ENCODE results near the gene PRKRA. TPM values are rescaled to one million over a fixed set of nuclear protein-coding genes. Genes with fewer than 3 reads are reported as not detected.

PRKRA gene
- total and polyA plus RNA-seq, 9 of the 15 experiments (the other 6 are each of a cell fraction or from before 2014, with no cell fraction given): 14.1 to 78.1 (median 52.3) TPM

- TF ChIP-seq POLR3A (IDR thresholded peaks at IDR 0.05; ENCODE audit: borderline replicate concordance, extremely low read depth, insufficient read depth, insufficient read length): no peak
- TF ChIP-seq HNRNPL (IDR thresholded peaks at IDR 0.05; ENCODE audit: low read depth, low read length): no peak
- TF ChIP-seq PHF20 (IDR thresholded peaks at IDR 0.05; ENCODE audit: partially characterized antibody): no peak
- TF ChIP-seq OTX1 (CRISPR knock-in tag; IDR thresholded peaks at IDR 0.05): peak; percentile 43; the same call in 1 of the 2 replicates
- TF ChIP-seq MAFF (IDR thresholded peaks at IDR 0.05; ENCODE audit: low read length): no peak; the same call in 1 of the 2 replicates
- TF ChIP-seq CEBPB (tag; IDR thresholded peaks at IDR 0.05): no peak
- TF ChIP-seq, protein P1, sequence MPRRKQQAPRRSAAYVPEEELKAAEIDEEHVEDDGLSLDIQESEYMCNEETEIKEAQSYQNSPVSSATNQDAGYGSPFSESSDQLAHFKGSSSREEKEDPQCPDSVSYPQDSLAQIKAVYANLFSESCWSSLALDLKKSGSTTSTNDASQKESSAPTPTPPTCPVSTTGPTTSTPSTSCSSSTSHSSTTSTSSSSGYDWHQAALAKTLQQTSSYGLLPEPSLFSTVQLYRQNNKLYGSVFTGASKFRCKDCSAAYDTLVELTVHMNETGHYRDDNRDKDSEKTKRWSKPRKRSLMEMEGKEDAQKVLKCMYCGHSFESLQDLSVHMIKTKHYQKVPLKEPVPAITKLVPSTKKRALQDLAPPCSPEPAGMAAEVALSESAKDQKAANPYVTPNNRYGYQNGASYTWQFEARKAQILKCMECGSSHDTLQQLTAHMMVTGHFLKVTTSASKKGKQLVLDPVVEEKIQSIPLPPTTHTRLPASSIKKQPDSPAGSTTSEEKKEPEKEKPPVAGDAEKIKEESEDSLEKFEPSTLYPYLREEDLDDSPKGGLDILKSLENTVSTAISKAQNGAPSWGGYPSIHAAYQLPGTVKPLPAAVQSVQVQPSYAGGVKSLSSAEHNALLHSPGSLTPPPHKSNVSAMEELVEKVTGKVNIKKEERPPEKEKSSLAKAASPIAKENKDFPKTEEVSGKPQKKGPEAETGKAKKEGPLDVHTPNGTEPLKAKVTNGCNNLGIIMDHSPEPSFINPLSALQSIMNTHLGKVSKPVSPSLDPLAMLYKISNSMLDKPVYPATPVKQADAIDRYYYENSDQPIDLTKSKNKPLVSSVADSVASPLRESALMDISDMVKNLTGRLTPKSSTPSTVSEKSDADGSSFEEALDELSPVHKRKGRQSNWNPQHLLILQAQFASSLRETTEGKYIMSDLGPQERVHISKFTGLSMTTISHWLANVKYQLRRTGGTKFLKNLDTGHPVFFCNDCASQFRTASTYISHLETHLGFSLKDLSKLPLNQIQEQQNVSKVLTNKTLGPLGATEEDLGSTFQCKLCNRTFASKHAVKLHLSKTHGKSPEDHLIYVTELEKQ (CRISPR knock-in tag; IDR thresholded peaks at IDR 0.05): no peak
- no peak for TF ChIP-seq NFYB (IDR thresholded peaks at IDR 0.05; ENCODE audit: extremely low read depth, insufficient read length)
- TF ChIP-seq MED1 (CRISPR knock-in tag; IDR thresholded peaks at IDR 0.05; ENCODE audit: borderline replicate concordance): no peak
- peak; percentile 95 for TF ChIP-seq MYC (IDR thresholded peaks at IDR 0.05; ENCODE audit: low read depth, low read length)
- TF ChIP-seq MYC (CRISPR knock-in tag; IDR thresholded peaks at IDR 0.05; ENCODE audit: borderline replicate concordance, low read depth): no peak
- TF ChIP-seq THRB (CRISPR knock-in tag; conservative IDR thresholded peaks at IDR 0.05): no peak; the same call in 1 of the 2 replicates
- no peak for TF ChIP-seq ZNF717 (CRISPR knock-in tag; IDR thresholded peaks at IDR 0.05)
- no peak for TF ChIP-seq ZNF253 (CRISPR knock-in tag; conservative IDR thresholded peaks at IDR 0.05)
- TF ChIP-seq CBFB (CRISPR knock-in tag; IDR thresholded peaks at IDR 0.05): peak; percentile 92
- TF ChIP-seq NUFIP1 (IDR thresholded peaks at IDR 0.05; ENCODE audit: partially characterized antibody): no peak
- peak; percentile 92 for TF ChIP-seq CREB1 (IDR thresholded peaks at IDR 0.05)
- peak; percentile 86 for TF ChIP-seq CREB1 (CRISPR knock-in tag; IDR thresholded peaks at IDR 0.05)
- no peak for TF ChIP-seq BRF1 (IDR thresholded peaks at IDR 0.05; ENCODE audit: borderline replicate concordance, extremely low read depth, insufficient read length)
- TF ChIP-seq CTBP1 (IDR thresholded peaks at IDR 0.05; ENCODE audit: borderline replicate concordance): peak; percentile 89
- TF ChIP-seq, protein P2, sequence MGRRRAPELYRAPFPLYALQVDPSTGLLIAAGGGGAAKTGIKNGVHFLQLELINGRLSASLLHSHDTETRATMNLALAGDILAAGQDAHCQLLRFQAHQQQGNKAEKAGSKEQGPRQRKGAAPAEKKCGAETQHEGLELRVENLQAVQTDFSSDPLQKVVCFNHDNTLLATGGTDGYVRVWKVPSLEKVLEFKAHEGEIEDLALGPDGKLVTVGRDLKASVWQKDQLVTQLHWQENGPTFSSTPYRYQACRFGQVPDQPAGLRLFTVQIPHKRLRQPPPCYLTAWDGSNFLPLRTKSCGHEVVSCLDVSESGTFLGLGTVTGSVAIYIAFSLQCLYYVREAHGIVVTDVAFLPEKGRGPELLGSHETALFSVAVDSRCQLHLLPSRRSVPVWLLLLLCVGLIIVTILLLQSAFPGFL (CRISPR knock-in tag; IDR thresholded peaks at IDR 0.05): no peak
- 0 out of 2 replicates have a peak, but pooled peaks have one; percentile 36 for TF ChIP-seq TEAD2 (tag; IDR thresholded peaks at IDR 0.05)
- no peak for TF ChIP-seq CBX8 (IDR thresholded peaks at IDR 0.05; ENCODE audit: borderline replicate concordance, extremely low read depth, low read depth, low read length, poor library complexity, severe bottlenecking)
These were observed 27.7 kb upstream of the PRKRA start, which contains the start of gene FKBP7 (continued) for GRCh38 chr2:178478439-178479274.

All from K562 (cell line).